Measurements from ENCODE around the gene TP53I3. TPM values are rescaled to one million over a fixed set of nuclear protein-coding genes. Genes with fewer than 3 reads are reported as not detected.

TP53I3 gene
- total and polyA plus RNA-seq, 2 donors from 2014 or later = 45.1 to 85.0 TPM

GRCh38 chr2:24054366-24055010 lies 30.1 kb downstream of the TP53I3 start:
- H3K27ac ChIP-seq (ENCODE audit: low read depth in 2 of 2, low read length in 2 of 2) = no peak overlapping the region
- H3K9me3 ChIP-seq (ENCODE audit: control insufficient read depth in 2 of 3, insufficient read depth in 1 of 3, low read length in 3 of 3) = no peaks in the 10 kb centered on the region
- no peaks in the 10 kb centered on the region for H3K36me3 ChIP-seq (ENCODE audit: control insufficient read depth in 2 of 3, insufficient read depth in 3 of 3, low read length in 3 of 3)
- FAIRE-seq = no peak
- H3K9ac ChIP-seq (ENCODE audit: low read length in 3 of 3) = no peak overlapping the region
- H3K4me3 ChIP-seq (ENCODE audit: low read length in 3 of 3) = no peak overlapping the region
- TF ChIP-seq, protein P1, sequence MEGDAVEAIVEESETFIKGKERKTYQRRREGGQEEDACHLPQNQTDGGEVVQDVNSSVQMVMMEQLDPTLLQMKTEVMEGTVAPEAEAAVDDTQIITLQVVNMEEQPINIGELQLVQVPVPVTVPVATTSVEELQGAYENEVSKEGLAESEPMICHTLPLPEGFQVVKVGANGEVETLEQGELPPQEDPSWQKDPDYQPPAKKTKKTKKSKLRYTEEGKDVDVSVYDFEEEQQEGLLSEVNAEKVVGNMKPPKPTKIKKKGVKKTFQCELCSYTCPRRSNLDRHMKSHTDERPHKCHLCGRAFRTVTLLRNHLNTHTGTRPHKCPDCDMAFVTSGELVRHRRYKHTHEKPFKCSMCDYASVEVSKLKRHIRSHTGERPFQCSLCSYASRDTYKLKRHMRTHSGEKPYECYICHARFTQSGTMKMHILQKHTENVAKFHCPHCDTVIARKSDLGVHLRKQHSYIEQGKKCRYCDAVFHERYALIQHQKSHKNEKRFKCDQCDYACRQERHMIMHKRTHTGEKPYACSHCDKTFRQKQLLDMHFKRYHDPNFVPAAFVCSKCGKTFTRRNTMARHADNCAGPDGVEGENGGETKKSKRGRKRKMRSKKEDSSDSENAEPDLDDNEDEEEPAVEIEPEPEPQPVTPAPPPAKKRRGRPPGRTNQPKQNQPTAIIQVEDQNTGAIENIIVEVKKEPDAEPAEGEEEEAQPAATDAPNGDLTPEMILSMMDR (IDR thresholded peaks at IDR 0.05; ENCODE audit: borderline replicate concordance, extremely low read depth, insufficient read depth) = no peak
- intact Hi-C loops (cut with DNase I) = no loop called here
- H3K27me3 ChIP-seq (ENCODE audit: control insufficient read depth, insufficient read depth, low read length) = no peaks in the 10 kb centered on the region
- H3K4me1 ChIP-seq (ENCODE audit: control insufficient read depth in 2 of 3, insufficient read depth in 2 of 3, low read depth in 1 of 3, low read length in 3 of 3) = no peaks in the 10 kb centered on the region
- DNase-seq = no peak

- TF ChIP-seq, protein P1 (IDR thresholded peaks at IDR 0.05; ENCODE audit: borderline replicate concordance, extremely low read depth, insufficient read depth) = no peak
- Histone ChIP-seq H3K27me3 (ENCODE audit: control insufficient read depth, insufficient read depth, low read length) (no peaks in the 10 kb centered on the region), H3K27ac (ENCODE audit: low read depth in 2 of 2, low read length in 2 of 2) (no peak overlapping the region), H3K4me1 (ENCODE audit: control insufficient read depth in 2 of 3, insufficient read depth in 2 of 3, low read depth in 1 of 3, low read length in 3 of 3) (peaks cover 0 to 4% (median 2%) of the 10 kb centered on the region in 3 donors), H3K36me3 (ENCODE audit: control insufficient read depth in 2 of 3, insufficient read depth in 3 of 3, low read length in 3 of 3) (no peaks in the 10 kb centered on the region), H3K9ac (ENCODE audit: low read length in 3 of 3) (no peak overlapping the region), H3K9me3 (ENCODE audit: control insufficient read depth in 2 of 3, insufficient read depth in 1 of 3, low read length in 3 of 3) (no peaks in the 10 kb centered on the region), H3K4me3 (ENCODE audit: low read length in 3 of 3) (no peak overlapping the region)
- DNase-seq (no peak), FAIRE-seq (no peak)
- intact Hi-C loops (cut with DNase I) = no loop called here
Measured at GRCh38 chr2:24052951-24053350, 31.7 kb downstream of the TP53I3 start.

- no peaks in the 10 kb centered on the region for H3K36me3 ChIP-seq (ENCODE audit: control insufficient read depth in 2 of 3, insufficient read depth in 3 of 3, low read length in 3 of 3)
- H3K4me3 ChIP-seq (ENCODE audit: low read length in 3 of 3) = no peak overlapping the region
- no peak for FAIRE-seq
- H3K4me1 ChIP-seq (ENCODE audit: control insufficient read depth in 2 of 3, insufficient read depth in 2 of 3, low read depth in 1 of 3, low read length in 3 of 3) = peaks cover 0 to 9% (median 6%) of the 10 kb centered on the region in 3 donors
- intact Hi-C loops (cut with DNase I) = no loop called here
- H3K27ac ChIP-seq (ENCODE audit: low read depth in 2 of 2, low read length in 2 of 2) = no peak overlapping the region
- no peak for DNase-seq
- H3K9me3 ChIP-seq (ENCODE audit: control insufficient read depth in 2 of 3, insufficient read depth in 1 of 3, low read length in 3 of 3) = no peaks in the 10 kb centered on the region
- no peaks in the 10 kb centered on the region for H3K27me3 ChIP-seq (ENCODE audit: control insufficient read depth, insufficient read depth, low read length)
- TF ChIP-seq, protein P1 (IDR thresholded peaks at IDR 0.05; ENCODE audit: borderline replicate concordance, extremely low read depth, insufficient read depth) = no peak
- no peak overlapping the region for H3K9ac ChIP-seq (ENCODE audit: low read length in 3 of 3)
Measured at GRCh38 chr2:24051833-24052232, 32.8 kb downstream of the TP53I3 start.

Measured in kidney (tissue), 14 donors.